Neural cell (in vitro differentiated cells): ENCODE measurements around the gene TRPM1. TPM values are rescaled to one million over a fixed set of nuclear protein-coding genes. Genes with fewer than 3 reads are reported as not detected.

Experiments used
- H2AFZ ChIP-seq: fragments of 200-600, 300-800 bp; sonication (generic), shearing (Covaris generic); 2 replicates; pipeline ENCODE4 v1.6.0; 2014; ENCODE audit warnings: low read depth, mild to moderate bottlenecking, antibody characterized with exemption, low read length, moderate library complexity
- H3F3A ChIP-seq: fragments of 200-600 bp; shearing (Covaris generic); 2 replicates; pipeline ENCODE4 v1.6.1; 2016; ENCODE audit warnings: mild to moderate bottlenecking, moderate library complexity, mixed read lengths, antibody characterized with exemption, low read length; ENCODE audit not compliant: insufficient read depth, poor library complexity, severe bottlenecking
- H3K27ac ChIP-seq: fragments of 200-600, 300-800 bp; sonication (generic), shearing (Covaris generic); 2 replicates; pipeline ENCODE4 v1.5.1; 2014; ENCODE audit warnings: mild to moderate bottlenecking, low read length, moderate library complexity
- H3K27me3 ChIP-seq: fragments of 300-800, 200-600 bp; sonication (generic), shearing (Covaris generic); 2 replicates; pipeline ENCODE4 v1.6.0; 2014; ENCODE audit warnings: mild to moderate bottlenecking, low read depth, low read length, moderate library complexity; ENCODE audit not compliant: insufficient read depth
- H3K36me3 ChIP-seq: fragments of 300-800, 200-600 bp; sonication (generic), shearing (Covaris generic); 2 replicates; pipeline ENCODE4 v1.5.1; 2014; ENCODE audit warnings: mild to moderate bottlenecking, antibody characterized with exemption, low read length, moderate library complexity; ENCODE audit not compliant: insufficient read depth
- H3K4me2 ChIP-seq: fragments of 300-800, 200-600 bp; sonication (generic), shearing (Covaris generic); 2 replicates; pipeline ENCODE4 v1.6.0; 2014; ENCODE audit warnings: mild to moderate bottlenecking, low read length
- H3K4me3 ChIP-seq: fragments of 300-800, 200-600 bp; sonication (generic), shearing (Covaris generic); 2 replicates; pipeline ENCODE4 v1.5.1; 2014; ENCODE audit warnings: mild to moderate bottlenecking, low read length, moderate library complexity
- H3K79me2 ChIP-seq: fragments of 200-600 bp; shearing (Covaris generic); replicated peaks from 2 replicates; pipeline ENCODE4 v1.6.0; 2014; ENCODE audit warnings: mild to moderate bottlenecking, low read length, moderate library complexity; ENCODE audit not compliant: insufficient read depth
- H3K9ac ChIP-seq: fragments of 300-800, 200-600 bp; sonication (generic), shearing (Covaris generic); 2 replicates; pipeline ENCODE4 v1.6.1; 2016; ENCODE audit warnings: mild to moderate bottlenecking, low read length, mixed read lengths
- H3K9me2 ChIP-seq: fragments of 200-600 bp; shearing (Covaris generic); 2 replicates; pipeline ENCODE4 v1.6.1; 2016; ENCODE audit warnings: mild to moderate bottlenecking, low read length, mixed read lengths; ENCODE audit not compliant: insufficient read depth
- H3K9me3 ChIP-seq: fragments of 200-600, 300-800 bp; sonication (generic), shearing (Covaris generic); 2 replicates; pipeline ENCODE4 v1.6.1; 2016; ENCODE audit warnings: mild to moderate bottlenecking, mixed run types, low read length, moderate library complexity, mixed read lengths
- H4K20me1 ChIP-seq: fragments of 200-600 bp; shearing (Covaris generic); 2 replicates; pipeline ENCODE4 v1.6.1; 2016; ENCODE audit warnings: mild to moderate bottlenecking, mixed run types; ENCODE audit not compliant: insufficient read depth
- CTCF ChIP-seq: fragments of 450-650 bp; IDR thresholded peaks from 2 replicates; pipeline ENCODE4 v1.5.1; 2014; ENCODE audit warnings: antibody characterized with exemption, mild to moderate bottlenecking, moderate library complexity; ENCODE audit not compliant: poor library complexity, severe bottlenecking
- EP300 ChIP-seq: fragments of 450-650 bp; conservative IDR thresholded peaks from 2 replicates; pipeline ENCODE4 v1.6.1; 2014; ENCODE audit warnings: antibody characterized with exemption, mild to moderate bottlenecking, moderate library complexity; ENCODE audit not compliant: poor library complexity, severe bottlenecking
- EZH2 ChIP-seq: fragments of 200-600, 300-800 bp; shearing (Covaris generic), sonication (generic); IDR thresholded peaks from 2 replicates; pipeline ENCODE4 v1.6.1; 2014; ENCODE audit warnings: antibody characterized with exemption, low read length, borderline replicate concordance, mild to moderate bottlenecking; ENCODE audit not compliant: insufficient read depth, poor library complexity, severe bottlenecking
- MXI1 ChIP-seq: fragments of 450-650 bp; conservative IDR thresholded peaks from 2 replicates; pipeline ENCODE4 v1.6.1; 2014; ENCODE audit warnings: antibody characterized with exemption, mild to moderate bottlenecking; ENCODE audit not compliant: poor library complexity, severe bottlenecking
- POLR2AphosphoS5 ChIP-seq: IDR thresholded peaks from 2 replicates; pipeline ENCODE4 v1.6.1; 2012
- RAD21 ChIP-seq: fragments of 450-650 bp; conservative IDR thresholded peaks from 2 replicates; pipeline ENCODE4 v1.6.1; 2014; ENCODE audit warnings: antibody characterized with exemption, mild to moderate bottlenecking, moderate library complexity
- REST ChIP-seq: IDR thresholded peaks from 2 replicates; pipeline ENCODE4 v1.6.1; 2012; ENCODE audit warnings: borderline replicate concordance
- SMC3 ChIP-seq: fragments of 450-650 bp; conservative IDR thresholded peaks from 2 replicates; pipeline ENCODE4 v1.6.1; 2014; ENCODE audit warnings: antibody characterized with exemption, mild to moderate bottlenecking, moderate library complexity; ENCODE audit not compliant: poor library complexity
- TAF1 ChIP-seq: IDR thresholded peaks from 2 replicates; pipeline ENCODE4 v1.6.1; 2012; ENCODE audit warnings: low read depth
- polyA plus RNA-seq: library from polyadenylated mRNA; depleted of rRNA; stranded (reverse); fragments of >200 nt; gene quantifications from 2 replicates; pipeline ENCODE4 v1.2.3, GENCODE V29; 2014

TRPM1 gene
- polyA plus RNA-seq, 1 donor from 2014 or later = not detected

- H3K9ac ChIP-seq = no peak overlapping the region
- no peaks in the 10 kb centered on the region for H3K9me3 ChIP-seq
- H3F3A ChIP-seq = no peaks in the 10 kb centered on the region
- H3K4me3 ChIP-seq = no peak overlapping the region
- no peaks in the 10 kb centered on the region for H3K79me2 ChIP-seq
- H3K27ac ChIP-seq = no peak overlapping the region
- no peaks in the 10 kb centered on the region for H3K36me3 ChIP-seq
- TF ChIP-seq EZH2 (no peak), MXI1 (no peak)
- no peaks in the 10 kb centered on the region for H4K20me1 ChIP-seq
- no peak overlapping the region for H3K4me2 ChIP-seq
- no peaks in the 10 kb centered on the region for H3K27me3 ChIP-seq
- H2AFZ ChIP-seq = no peak overlapping the region
- no peaks in the 10 kb centered on the region for H3K9me2 ChIP-seq
These were observed 48.5 kb upstream of the TRPM1 start for GRCh38 chr15:31149987-31150386.

GRCh38 chr15:31149088-31149505, 47.6 kb upstream of the TRPM1 start:
- no peaks in the 10 kb centered on the region for H3K27me3 ChIP-seq

More at GRCh38 chr15:31149088-31149505, 47.6 kb upstream of the TRPM1 start:
- H3K4me2 ChIP-seq = no peak overlapping the region
- H3K9ac ChIP-seq = no peak overlapping the region
- no peaks in the 10 kb centered on the region for H3K79me2 ChIP-seq
- H3F3A ChIP-seq = no peaks in the 10 kb centered on the region
- TF ChIP-seq RAD21 = no peak
- TF ChIP-seq REST = no peak
- TF ChIP-seq CTCF = no peak
- TF ChIP-seq TAF1 = no peak
- no peak for TF ChIP-seq MXI1
- no peak for TF ChIP-seq EP300
- TF ChIP-seq SMC3 = no peak
- no peak for TF ChIP-seq POLR2AphosphoS5
- no peak for TF ChIP-seq EZH2
- no peak overlapping the region for H3K27ac ChIP-seq
- no peaks in the 10 kb centered on the region for H3K9me3 ChIP-seq
- no peaks in the 10 kb centered on the region for H4K20me1 ChIP-seq
- no peaks in the 10 kb centered on the region for H3K9me2 ChIP-seq
- no peaks in the 10 kb centered on the region for H3K36me3 ChIP-seq
- no peak overlapping the region for H3K4me3 ChIP-seq
- no peak overlapping the region for H2AFZ ChIP-seq
